Left lung (tissue), 10 donors: ENCODE results near the gene HES3. TPM values are rescaled to one million over a fixed set of nuclear protein-coding genes. Genes with fewer than 3 reads are reported as not detected.

Experiments used
- ATAC-seq: fragments of 200-7000 bp; cut with Tn5 transposase; one replicate; pipeline ENCODE4 v1.9.1; 2020; ENCODE audit warnings: moderate library complexity
- DNase-seq, 4 donors: peaks; one replicate each; pipeline ENCODE4 v3.0.0-alpha.2; 2013 to 2020
- H3K27ac ChIP-seq, 2 donors: fragments of 200-600 bp; sonication (generic) in 1 of 2; one replicate each; pipeline versions ENCODE4 v1.5.0 to v1.8.0; 2020 to 2021
- H3K27me3 ChIP-seq, 2 donors: fragments of 200-600 bp; sonication (generic) in 1 of 2; one replicate each; pipeline versions ENCODE4 v1.5.0 to v1.8.0; 2020 to 2021
- H3K36me3 ChIP-seq, 2 donors: fragments of 200-600 bp; sonication (generic) in 1 of 2; one replicate each; pipeline versions ENCODE4 v1.5.0 to v1.8.0; 2020 to 2021
- H3K4me1 ChIP-seq, 2 donors: fragments of 200-600 bp; one replicate each; pipeline ENCODE4 v1.8.0; 2021
- H3K4me3 ChIP-seq, 2 donors: fragments of 200-600 bp; sonication (generic) in 1 of 2; one replicate each; pipeline versions ENCODE4 v1.5.0 to v1.8.0; 2020 to 2021; ENCODE audit warnings: mild to moderate bottlenecking in 1 of 2
- H3K9me3 ChIP-seq, 2 donors: fragments of 200-600 bp; sonication (generic) in 1 of 2; one replicate each; pipeline versions ENCODE4 v1.5.0 to v1.8.0; 2020 to 2021
- intact Hi-C, 2 donors: fragments of 100-400 bp; cut with DNase I; formaldehyde crosslinking; loops; one replicate each; pipeline versions ENCODE4 v1.11.2 to v1.14.2; 2022
- polyA plus RNA-seq, 6 donors: library from polyadenylated mRNA; unstranded; fragments of 120-200 nt; gene quantifications; one replicate each; pipeline ENCODE4 v1.2.1, GENCODE V29; 2013; ENCODE audit not compliant: insufficient read length in 6 of 6
- total RNA-seq, 2 donors: library from RNA; stranded (reverse); fragmentation: NEBNext Ultra II Directional; extraction: Animal tissue kit (Norgen Biotek cat#: 25700); gene quantifications; one replicate each; pipeline ENCODE4 v1.2.1, GENCODE V29; 2021
- TF ChIP-seq, protein P1 (sequence below), 2 donors: fragments of 200-600 bp; sonication (generic) in 1 of 2; IDR thresholded peaks; one replicate each; pipeline versions ENCODE4 v1.5.0 to v1.8.0; 2021; ENCODE audit warnings: antibody characterized with exemption in 2 of 2
- donor health status: DM: no; HTN: yes; CAD: no.
- donor health status: DM: no; HTN: no; CAD: no.

HES3 gene
- total and polyA plus RNA-seq, 8 donors: not detected

DNA sequence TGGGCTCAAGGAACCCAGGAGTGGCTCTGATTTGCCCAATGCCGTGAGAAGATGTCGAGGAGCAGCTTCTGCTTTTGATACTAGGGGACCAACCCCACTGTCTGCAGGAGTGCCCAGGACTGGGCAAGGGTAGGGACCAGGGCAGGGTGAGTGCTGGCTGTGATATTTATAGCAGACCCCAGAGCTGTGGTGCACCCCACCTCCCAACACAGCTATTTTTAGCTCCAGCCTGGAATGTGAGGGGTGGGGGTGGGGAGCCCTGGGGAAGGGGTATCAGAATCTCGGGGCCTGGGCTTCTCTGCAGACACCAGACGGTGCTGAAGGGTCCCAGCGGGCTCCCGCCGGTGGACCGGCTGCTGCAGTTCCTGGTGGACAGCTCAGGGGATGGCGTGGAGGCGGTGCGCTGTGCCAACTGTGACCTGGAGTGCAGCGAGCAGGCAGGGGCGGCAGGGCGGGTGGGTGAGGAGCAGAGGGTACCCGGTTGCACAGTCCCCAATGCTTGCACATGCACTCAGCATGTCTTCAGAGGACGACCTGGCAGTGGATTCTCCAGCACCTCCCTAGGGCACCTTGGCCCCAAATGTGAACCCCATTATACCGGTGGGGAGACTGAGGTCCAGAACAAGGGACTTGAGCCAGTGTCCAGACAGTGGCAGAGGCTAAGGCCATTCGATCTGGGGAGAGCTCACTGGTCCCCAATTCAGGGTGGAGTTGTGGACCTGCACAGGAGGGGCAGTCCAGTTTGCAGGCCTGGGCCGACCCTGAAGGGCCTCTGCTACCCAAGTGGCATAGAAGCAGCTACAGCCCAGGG lies 36.7 kb upstream of the HES3 start:
- TF ChIP-seq, protein P1, sequence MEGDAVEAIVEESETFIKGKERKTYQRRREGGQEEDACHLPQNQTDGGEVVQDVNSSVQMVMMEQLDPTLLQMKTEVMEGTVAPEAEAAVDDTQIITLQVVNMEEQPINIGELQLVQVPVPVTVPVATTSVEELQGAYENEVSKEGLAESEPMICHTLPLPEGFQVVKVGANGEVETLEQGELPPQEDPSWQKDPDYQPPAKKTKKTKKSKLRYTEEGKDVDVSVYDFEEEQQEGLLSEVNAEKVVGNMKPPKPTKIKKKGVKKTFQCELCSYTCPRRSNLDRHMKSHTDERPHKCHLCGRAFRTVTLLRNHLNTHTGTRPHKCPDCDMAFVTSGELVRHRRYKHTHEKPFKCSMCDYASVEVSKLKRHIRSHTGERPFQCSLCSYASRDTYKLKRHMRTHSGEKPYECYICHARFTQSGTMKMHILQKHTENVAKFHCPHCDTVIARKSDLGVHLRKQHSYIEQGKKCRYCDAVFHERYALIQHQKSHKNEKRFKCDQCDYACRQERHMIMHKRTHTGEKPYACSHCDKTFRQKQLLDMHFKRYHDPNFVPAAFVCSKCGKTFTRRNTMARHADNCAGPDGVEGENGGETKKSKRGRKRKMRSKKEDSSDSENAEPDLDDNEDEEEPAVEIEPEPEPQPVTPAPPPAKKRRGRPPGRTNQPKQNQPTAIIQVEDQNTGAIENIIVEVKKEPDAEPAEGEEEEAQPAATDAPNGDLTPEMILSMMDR (IDR thresholded peaks at IDR 0.05): no peak
- peaks cover 27 to 41% of the 10 kb centered on the region in 2 donors for H3K4me1 ChIP-seq
- H3K9me3 ChIP-seq: no peaks in the 10 kb centered on the region
- intact Hi-C loops: no loop called here
- H3K4me3 ChIP-seq: no peak overlapping the region
- H3K27ac ChIP-seq: no peak overlapping the region
- DNase-seq: no peak
- no peaks in the 10 kb centered on the region for H3K36me3 ChIP-seq
- H3K27me3 ChIP-seq: peaks cover 12 to 58% of the 10 kb centered on the region in 2 donors
- no peak for ATAC-seq

DNA sequence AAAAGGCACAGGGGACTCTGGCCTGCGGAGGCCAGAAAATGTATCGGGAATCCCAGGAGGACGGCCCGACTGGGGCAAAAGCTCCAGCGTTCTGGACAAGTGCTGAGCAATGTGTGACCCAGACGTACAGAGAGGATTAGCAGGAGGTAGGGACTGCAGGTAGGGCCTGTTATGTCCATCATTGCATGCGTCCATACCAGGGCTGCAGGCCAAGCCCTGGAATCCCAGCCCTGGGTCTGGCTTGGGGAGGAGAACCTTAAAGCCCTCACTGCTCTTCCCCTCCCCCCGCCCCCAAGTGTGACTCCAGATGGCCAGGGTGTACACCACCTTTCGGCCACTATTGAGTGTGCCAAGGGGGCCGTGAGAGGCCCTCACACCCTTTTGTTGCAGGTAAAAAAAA lies 36.1 kb upstream of the HES3 start:
- no peak overlapping the region for H3K27ac ChIP-seq
- TF ChIP-seq, protein P1 (IDR thresholded peaks at IDR 0.05): no peak
- DNase-seq (no peak), ATAC-seq (no peak)
- H3K4me3 ChIP-seq: no peak overlapping the region
- intact Hi-C loops: no loop called here
- H3K36me3 ChIP-seq: no peaks in the 10 kb centered on the region
- peaks cover 12 to 58% of the 10 kb centered on the region in 2 donors for H3K27me3 ChIP-seq
- no peaks in the 10 kb centered on the region for H3K9me3 ChIP-seq
- peaks cover 27 to 41% of the 10 kb centered on the region in 2 donors for H3K4me1 ChIP-seq

DNA sequence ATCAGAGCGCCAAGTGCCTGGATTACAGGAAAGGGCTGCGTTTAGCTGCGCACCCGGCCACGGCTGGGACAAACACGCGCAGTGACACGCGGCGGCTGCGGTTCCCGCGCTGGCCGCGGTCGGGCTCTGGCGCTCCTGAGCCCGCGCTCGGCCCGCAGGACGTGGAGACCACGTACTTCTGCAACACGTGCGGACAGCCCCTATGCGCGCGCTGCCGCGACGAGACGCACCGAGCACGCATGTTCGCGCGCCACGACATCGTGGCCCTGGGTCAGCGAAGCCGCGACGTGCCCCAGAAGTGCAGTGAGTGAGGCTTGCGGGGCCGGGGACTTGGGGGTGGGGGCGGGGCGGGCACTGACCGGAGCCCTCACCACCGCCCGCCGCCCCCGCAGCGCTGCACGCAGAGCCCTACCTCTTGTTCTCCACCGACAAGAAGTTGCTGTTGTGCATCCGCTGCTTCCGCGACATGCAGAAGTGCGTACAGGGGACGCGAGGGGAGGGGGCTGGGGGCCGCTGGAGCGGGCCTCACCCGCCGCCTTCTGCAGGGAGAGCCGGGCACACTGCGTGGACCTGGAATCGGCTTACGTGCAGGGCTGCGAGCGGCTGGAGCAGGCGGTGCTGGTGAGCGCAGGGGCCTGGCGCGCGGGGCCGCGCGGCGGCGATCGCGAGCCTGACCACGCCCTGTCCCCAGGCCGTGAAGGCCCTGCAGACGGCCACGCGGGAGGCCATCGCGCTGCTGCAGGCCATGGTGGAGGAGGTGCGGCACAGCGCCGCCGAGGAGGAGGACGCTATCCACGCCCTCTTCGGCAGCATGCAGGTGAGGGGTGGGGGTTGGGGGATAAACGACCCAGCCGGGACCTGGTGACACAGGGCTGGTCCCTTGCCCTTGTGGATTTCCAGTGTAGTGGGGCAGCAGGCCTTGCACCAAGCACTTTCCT lies 35.0 kb upstream of the HES3 start:
- intact Hi-C loops: no loop called here
- no peaks in the 10 kb centered on the region for H3K9me3 ChIP-seq
- H3K27ac ChIP-seq: no peak overlapping the region
- DNase-seq (peak in 1 of 4 donors; percentile 83), ATAC-seq (peak; percentile 52)
- H3K4me1 ChIP-seq: peaks cover 27 to 41% of the 10 kb centered on the region in 2 donors
- peaks cover 12 to 58% of the 10 kb centered on the region in 2 donors for H3K27me3 ChIP-seq
- H3K4me3 ChIP-seq: peak overlapping the region; percentile 38 to 39
- H3K36me3 ChIP-seq: no peaks in the 10 kb centered on the region
- TF ChIP-seq, protein P1 (IDR thresholded peaks at IDR 0.05): peak; percentile 26 to 31

DNA sequence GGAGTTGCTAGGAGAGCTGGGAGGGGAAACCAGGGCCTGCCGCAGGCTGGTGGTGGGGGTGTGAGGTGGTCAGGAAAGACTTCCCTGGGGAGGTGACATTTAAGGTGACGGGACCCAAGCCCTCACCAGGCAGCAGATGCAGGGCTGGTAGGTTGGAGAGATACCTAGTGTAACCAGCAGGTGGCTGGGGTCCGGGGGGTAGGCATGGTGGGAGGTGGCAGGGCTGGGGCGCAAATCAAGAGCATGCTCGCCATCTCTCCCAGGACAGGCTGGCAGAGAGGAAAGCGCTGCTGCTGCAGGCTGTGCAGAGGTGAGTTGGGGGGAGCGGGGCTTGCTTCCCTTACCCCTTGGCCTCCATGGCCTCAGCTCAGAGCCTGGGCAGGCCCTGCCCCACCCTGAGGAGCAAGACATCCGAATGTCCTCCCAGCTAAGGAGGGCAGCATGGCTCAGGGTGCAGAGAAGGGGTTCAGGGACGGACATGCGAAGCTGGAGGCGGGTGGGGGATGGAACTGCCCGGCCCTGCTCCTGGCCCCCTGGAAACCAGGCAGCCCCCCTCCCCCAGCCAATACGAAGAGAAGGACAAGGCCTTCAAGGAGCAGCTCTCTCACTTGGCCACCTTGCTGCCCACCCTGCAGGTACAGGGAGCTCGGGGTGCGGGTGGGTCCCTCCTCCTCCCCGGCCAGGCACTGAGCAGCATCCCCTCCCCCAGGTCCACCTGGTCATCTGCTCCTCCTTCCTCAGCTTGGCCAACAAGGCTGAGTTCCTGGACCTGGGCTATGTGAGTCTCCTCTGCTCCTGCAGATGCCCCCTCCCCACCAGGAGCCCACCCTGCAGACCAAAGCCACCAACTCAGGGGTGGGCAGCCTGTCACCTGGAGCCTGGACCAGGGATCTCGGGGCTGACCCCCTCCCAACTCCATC lies 34.1 kb upstream of the HES3 start:
- TF ChIP-seq, protein P1 (IDR thresholded peaks at IDR 0.05): no peak
- H3K9me3 ChIP-seq: no peaks in the 10 kb centered on the region
- intact Hi-C loops: no loop called here
- ATAC-seq (no peak), DNase-seq (no peak)
- no peak overlapping the region for H3K27ac ChIP-seq
- H3K4me1 ChIP-seq: peaks cover 27 to 35% of the 10 kb centered on the region in 2 donors
- H3K27me3 ChIP-seq: peaks cover 12 to 55% of the 10 kb centered on the region in 2 donors
- H3K36me3 ChIP-seq: no peaks in the 10 kb centered on the region
- H3K4me3 ChIP-seq: no peak overlapping the region
